NCI-H82 treated with DMSO at 0.1 percent for 48 hours (cell line): ENCODE results near the gene GNGT1.
"Not testable (repeated sequence)": the region's sequence is repeated elsewhere in the genome, so short reads cannot be mapped to it uniquely, and the experiment has no call there.

Experiments
- DNase-seq: peaks from one replicate; lab custom pipeline; 2025; ENCODE audit not compliant: unreplicated experiment; lab: John Stamatoyannopoulos, UW

Gene GNGT1

GRCh38 chr7:93902777-93903423, 3.5 kb upstream of the GNGT1 start:
- DNase-seq, result peak; percentile 32

GRCh38 chr7:93910076-93910994, 4.0 kb downstream of the GNGT1 start:
- DNase-seq, result no peak

GRCh38 chr7:93911242-93911641, 4.9 kb downstream of the GNGT1 start:
- not testable (repeated sequence) for DNase-seq

GRCh38 chr7:93911661-93912060, 5.3 kb downstream of the GNGT1 start:
- not testable (repeated sequence) for DNase-seq

GRCh38 chr7:93913197-93913596, 6.8 kb downstream of the GNGT1 start:
- DNase-seq, result no peak

GRCh38 chr7:93914581-93915066, 8.3 kb downstream of the GNGT1 start:
- no peak for DNase-seq

- not testable (repeated sequence) for DNase-seq
Measured at GRCh38 chr7:93915206-93915842, 9.0 kb downstream of the GNGT1 start.

GRCh38 chr7:93915888-93916287, 9.5 kb downstream of the GNGT1 start:
- not testable (repeated sequence) for DNase-seq

GRCh38 chr7:93916315-93916714, 9.9 kb downstream of the GNGT1 start:
- DNase-seq, result not testable (repeated sequence)

GRCh38 chr7:93920496-93921182, 14.3 kb downstream of the GNGT1 start:
- DNase-seq, result no peak

- DNase-seq, result no peak
Measured at GRCh38 chr7:93921186-93921585, 14.8 kb downstream of the GNGT1 start.

GRCh38 chr7:93921607-93922566, 15.5 kb downstream of the GNGT1 start, which contains the start of gene GNG11:
GNG11 (plus strand) TSS chr7:93921735; CDS start chr7:93922138, 403 bp downstream.
- no peak for DNase-seq

- DNase-seq, result no peak
Measured at GRCh38 chr7:93923296-93923695, 16.9 kb downstream of the GNGT1 start.

GRCh38 chr7:93923942-93924341, 17.6 kb downstream of the GNGT1 start:
- no peak for DNase-seq

- DNase-seq, result no peak
Measured at GRCh38 chr7:93926800-93927199, 20.4 kb downstream of the GNGT1 start.

- DNase-seq, result no peak
Measured at GRCh38 chr7:93927585-93927984, 21.2 kb downstream of the GNGT1 start.

- DNase-seq, result no peak
Measured at GRCh38 chr7:93931655-93932054, 25.3 kb downstream of the GNGT1 start.

GRCh38 chr7:93933156-93933555, 26.8 kb downstream of the GNGT1 start:
- no peak for DNase-seq

- DNase-seq, result no peak
Measured at GRCh38 chr7:93935102-93935501, 28.7 kb downstream of the GNGT1 start.

GRCh38 chr7:93937818-93938217, 31.5 kb downstream of the GNGT1 start:
- no peak for DNase-seq
